Heart left ventricle (tissue), 13 donors: ENCODE data around the gene VMAC.

Experiments used
- POLR2A ChIP-seq, 2 donors: fragments of 450-650 bp; IDR thresholded peaks; one replicate each; pipeline ENCODE4 v1.6.1; 2017; ENCODE audit warnings: antibody characterized with exemption in 2 of 2, mild to moderate bottlenecking in 2 of 2, moderate library complexity in 2 of 2
- TF ChIP-seq, protein P1 (sequence below), 12 donors: fragments of 200-600 bp; sonication (generic) in 4 of 12; IDR thresholded peaks; one replicate each; pipeline versions ENCODE4 v1.5.0 to v1.8.0; 2018 to 2022; ENCODE audit warnings: antibody characterized with exemption in 12 of 12, mild to moderate bottlenecking in 5 of 12
- donor health status: ischemic (EF 13 %, LVEDD 7.1; RV severe dilation, severe dysfunction).
- donor health status: DM: no; HTN: yes; CAD: no.
- donor health status: DM: no; HTN: no; CAD: no.
- donor health status: ischemic (EF 25% LVEDD 6.9; RV normal size, moderate dysfunction).
- donor health status: ischemic (EF 25% LVEDD 5.7; RV mildly dilated, moderate dysfunction).
- donor health status: ischemic (EF 35%, LVEDD 5.7; RV mildly dilated, moderate dysfunction).
- donor health status: nonischemic (EF 11% LVEDD 7.7; RV severe dilation, severe dysfunction).
- donor health status: DM: yes; HTN: yes; CAD: no.
- donor health status: PGD.
- donor health status: ischemic (EF 29% LVEDD 5.4; RV normal size, mild dysfunction).
- donor health status: nonischemic (EF 23%, LVEDD 6.1; RV moderate dilation, normal function).

GRCh38 chr19:5889288-5889971 lies 15.2 kb upstream of the VMAC start:
- TF ChIP-seq POLR2A (IDR thresholded peaks at IDR 0.05): no peak
- TF ChIP-seq, protein P1, sequence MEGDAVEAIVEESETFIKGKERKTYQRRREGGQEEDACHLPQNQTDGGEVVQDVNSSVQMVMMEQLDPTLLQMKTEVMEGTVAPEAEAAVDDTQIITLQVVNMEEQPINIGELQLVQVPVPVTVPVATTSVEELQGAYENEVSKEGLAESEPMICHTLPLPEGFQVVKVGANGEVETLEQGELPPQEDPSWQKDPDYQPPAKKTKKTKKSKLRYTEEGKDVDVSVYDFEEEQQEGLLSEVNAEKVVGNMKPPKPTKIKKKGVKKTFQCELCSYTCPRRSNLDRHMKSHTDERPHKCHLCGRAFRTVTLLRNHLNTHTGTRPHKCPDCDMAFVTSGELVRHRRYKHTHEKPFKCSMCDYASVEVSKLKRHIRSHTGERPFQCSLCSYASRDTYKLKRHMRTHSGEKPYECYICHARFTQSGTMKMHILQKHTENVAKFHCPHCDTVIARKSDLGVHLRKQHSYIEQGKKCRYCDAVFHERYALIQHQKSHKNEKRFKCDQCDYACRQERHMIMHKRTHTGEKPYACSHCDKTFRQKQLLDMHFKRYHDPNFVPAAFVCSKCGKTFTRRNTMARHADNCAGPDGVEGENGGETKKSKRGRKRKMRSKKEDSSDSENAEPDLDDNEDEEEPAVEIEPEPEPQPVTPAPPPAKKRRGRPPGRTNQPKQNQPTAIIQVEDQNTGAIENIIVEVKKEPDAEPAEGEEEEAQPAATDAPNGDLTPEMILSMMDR (IDR thresholded peaks at IDR 0.05): no peak
